Dermis blood vessel endothelial cell (primary cell): ENCODE measurements around the gene BCL2. TPM values are rescaled to one million over a fixed set of nuclear protein-coding genes. Genes with fewer than 3 reads are reported as not detected.
"Not testable (repeated sequence)": the region's sequence is repeated elsewhere in the genome, so short reads cannot be mapped to it uniquely, and the experiment has no call there.

Experiments used
- DNase-seq: peaks from one replicate; pipeline ENCODE4 v3.0.0; 2010
- total RNA-seq: library from RNA; depleted of rRNA; stranded (reverse); fragments of >200 nt; gene quantifications from 2 replicates; pipeline ENCODE4 v1.2.3, GENCODE V29; 2014

BCL2 gene
- total RNA-seq = 0.88 and 1.4 TPM in 2 replicates

DNA sequence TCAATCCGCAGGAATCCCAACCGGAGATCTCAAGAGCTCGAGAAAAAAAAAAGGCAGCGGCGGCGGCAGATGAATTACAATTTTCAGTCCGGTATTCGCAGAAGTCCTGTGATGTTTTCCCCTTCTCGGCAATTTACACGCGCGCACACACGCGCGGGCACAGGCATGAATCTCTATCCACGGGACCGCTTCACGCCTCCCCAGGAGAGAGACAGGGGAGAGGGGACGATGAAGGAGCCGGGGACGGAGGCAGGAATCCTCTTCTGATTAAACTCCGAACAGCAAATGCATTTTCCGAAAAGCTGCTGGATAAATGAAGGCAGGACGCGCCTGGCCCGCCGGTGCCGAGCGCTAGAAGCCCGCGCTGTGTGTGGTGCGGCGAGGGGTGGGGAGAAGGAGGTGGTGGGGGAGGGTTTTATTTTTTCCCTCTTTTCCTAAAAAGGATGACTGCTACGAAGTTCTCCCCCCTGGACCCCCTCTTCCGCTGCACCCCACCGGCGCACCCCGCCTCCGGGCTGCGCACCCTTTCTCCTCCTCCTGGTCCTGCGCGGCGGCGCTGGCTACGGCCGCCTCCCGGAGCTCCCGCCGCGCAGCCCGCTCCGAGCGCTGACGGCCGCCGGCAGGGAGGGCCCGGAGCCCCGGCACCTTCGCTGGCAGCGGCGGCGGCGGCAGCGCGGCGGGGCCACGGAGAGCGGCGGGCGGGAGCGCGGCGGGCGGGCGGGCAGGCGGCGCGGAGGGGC, at the start of gene BCL2:
Gene BCL2 (minus strand): TSS at position 387 of the 740 bp plus-strand sequence.
- DNase-seq = peak; percentile 45

DNA sequence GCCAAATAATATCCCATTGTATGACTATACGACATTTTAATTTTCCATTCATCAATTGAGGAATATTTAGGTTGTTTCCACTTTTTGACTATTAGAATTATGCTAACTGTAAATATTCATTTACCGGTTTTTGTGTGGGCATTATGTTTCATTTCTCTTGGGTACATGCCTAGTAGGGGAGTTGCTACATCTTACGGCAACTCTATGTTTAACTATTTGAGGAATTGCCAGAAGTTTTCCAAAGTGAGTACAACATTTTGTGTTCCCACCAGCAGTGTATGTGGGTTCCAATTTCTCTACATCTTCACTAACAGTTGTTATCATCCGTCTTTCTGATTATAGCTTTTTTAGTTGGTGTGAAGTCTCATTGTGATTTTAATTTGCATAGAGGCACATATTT, 49.0 kb upstream of the BCL2 start:
- no peak for DNase-seq

DNA sequence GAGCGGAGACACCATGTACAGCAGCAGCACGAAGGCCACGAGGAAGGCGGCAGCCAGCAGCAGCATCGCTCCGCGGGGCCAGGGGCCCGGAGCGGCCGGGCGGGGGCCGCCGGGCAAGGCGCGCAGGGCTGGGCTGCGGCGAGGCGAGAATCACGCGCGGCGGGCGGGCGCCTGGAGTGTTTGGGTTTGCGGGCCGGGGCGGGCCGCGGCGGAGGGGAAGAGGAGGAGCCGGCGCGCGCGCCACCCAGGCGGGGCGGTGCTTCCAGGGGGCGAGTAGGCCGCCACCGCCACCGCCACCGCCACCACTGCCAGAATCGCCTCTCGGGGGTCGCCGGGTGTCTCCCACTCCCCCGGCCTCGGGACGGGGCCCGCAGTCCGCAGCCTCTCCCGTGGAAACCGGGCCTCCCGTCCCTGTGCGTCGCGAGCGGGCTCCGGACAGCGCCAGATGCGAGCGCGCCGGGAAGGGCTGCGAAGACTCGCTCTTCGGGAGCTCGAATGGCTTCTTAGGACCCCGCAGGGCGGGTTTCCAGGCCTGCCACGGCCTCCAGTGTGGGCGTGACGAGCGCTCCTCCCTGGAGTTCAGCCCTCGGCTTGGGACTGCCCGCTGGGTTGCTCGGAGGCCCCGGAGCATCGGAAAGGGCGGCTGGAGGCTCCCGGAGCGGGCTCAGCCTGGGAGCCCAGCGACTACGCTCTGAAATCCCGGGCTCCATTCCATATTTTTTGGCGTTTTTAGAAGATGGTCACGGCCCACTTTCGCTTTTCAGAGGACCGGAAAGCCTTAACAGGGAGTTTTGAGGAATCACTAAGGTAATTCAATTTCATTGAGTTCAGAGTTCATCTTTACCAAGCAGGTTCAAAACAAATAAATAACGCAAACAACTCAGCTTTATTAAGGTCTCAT, 47.7 kb upstream of the BCL2 start, which contains the start of gene KDSR:
Gene KDSR (minus strand): TSS at position 154 of the 901 bp plus-strand sequence. CDS start 88 bp downstream, at position 66.
- peak; percentile 98 for DNase-seq

DNA sequence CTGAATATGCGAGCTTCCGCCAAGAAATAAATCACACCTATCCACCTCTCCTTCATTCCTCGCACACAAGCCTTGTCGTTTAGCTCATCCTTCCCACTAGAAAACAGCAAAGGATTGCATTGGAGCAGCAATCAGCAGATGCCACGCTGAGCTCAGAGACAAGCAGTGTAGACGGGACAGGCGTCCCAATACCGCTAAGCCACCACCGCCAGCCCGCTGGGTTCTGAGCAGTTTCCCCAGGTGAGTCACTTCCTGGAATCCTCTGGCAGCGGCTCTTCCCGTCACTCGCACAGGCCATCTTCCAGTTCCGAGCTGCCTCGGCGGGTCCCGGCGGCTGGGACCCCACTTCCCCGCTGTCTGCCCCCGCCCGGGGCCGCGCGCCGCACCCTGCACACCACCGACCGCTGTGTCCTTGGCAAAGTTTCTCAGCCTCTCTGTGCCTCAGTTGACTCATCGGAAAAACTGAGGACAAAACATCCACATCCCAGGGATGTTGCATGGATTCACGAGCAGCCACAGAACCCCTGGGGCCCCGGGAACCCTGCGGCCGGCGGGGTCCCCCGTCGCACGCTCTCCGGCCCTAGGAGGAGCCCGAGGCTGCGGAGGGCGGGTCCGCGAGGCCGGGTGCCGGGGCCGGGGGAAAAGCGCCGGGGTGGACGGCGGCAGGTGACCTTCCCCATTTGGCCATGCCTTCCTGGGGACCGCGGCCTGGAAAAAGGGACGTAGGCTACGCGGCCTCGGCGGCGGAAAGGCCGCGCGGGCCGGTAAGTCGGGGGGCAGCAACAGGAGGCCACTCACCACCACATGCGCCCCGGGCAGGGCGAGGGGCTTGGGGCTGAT, 46.9 kb upstream of the BCL2 start:
- DNase-seq = peak; percentile 76

DNA sequence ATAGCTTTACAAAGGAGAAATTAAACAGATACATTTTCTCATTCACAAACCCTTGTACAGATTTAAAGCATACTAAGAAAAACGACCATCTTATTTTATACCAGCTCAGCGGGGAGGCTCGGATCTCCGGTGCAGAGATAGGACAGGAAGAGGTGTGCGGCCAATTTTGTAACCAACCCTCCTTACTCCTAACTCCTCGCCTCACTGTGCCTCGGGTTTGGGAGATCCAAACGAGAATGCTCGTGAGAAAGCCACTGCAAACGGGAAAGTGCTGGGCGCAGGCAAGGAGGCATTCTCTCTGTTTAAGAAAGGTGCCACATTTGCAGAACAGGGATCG, 46.3 kb upstream of the BCL2 start:
- no peak for DNase-seq

DNA sequence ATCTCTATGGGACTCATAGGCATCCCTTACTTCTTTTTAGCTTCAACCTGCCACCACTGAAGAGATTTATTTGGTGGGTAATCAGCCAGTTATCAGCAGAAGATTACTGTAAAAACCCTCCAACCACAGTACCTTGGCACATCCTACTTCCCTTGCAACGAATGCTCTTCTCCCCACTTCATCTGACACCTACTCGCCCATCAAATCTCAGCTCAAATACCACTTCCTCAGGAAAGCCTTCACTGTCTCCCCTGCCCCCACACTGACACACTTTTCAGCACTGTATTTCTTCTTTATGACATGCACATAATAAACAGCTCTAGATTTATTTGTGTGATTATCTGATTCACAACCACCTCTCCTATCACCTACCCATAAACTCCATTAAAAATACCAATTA, 44.4 kb upstream of the BCL2 start:
- no peak for DNase-seq

DNA sequence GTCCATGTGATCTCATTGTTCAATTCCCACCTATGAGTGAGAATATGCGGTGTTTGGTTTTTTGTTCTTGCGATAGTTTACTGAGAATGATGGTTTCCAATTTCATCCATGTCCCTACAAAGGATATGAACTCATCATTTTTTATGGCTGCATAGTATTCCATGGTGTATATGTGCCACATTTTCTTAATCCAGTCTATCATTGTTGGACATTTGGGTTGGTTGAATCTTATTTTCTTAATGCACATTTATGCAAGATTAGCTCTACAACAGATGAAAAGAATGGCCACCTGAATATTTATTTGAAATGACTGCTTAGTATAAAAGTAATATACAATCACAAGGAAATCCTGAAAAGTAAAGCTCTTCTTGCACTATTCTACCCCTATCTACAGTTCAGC, 43.9 kb upstream of the BCL2 start:
- DNase-seq = not testable (repeated sequence)

DNA sequence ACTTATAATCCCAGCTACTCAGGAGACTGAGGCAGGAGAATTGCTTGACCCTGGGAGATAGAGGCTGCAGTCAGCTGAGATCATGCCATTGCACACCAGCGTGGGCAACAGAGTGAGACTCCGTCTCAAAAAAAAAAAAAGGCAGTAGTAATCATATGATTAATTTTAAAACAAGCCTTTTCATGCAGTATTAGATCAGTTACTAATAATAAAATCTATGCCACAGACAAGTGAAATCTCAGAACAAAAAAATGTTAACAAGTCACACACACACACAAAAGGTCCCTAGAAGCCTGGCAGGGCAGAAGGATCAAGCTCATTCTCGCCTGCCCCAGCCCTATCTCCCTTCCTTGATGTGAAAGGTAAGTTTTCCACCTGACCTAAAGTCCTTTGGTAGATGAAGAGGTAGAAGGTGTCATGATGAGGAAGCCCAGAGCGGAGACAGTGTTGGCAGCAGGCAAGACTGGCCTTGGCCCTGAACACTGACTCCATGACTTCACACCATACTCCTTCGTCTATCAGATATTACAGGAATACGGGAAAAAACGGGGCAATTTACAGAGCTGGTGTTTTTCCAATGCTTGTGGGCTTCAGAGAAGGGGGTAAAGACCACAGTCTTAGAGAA, 36.8 kb upstream of the BCL2 start:
- DNase-seq = no peak

DNA sequence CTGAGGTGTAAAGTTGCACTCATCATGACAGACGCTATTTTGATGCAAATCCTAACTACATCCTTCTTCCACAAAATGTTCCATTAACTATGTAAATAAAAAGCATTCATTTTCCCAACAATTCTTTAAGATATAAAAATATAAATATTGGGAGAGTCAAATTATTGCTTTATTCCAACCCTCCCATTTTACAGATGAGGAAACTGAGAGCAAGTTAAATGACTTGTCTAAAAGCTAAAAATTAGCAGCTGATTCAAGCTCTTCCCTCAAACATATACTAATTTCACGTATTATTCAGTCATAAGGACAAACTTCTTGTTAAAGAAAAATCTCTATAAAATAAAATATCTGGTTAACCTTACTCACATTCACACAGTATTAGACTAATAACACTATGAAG, 30.7 kb upstream of the BCL2 start:
- DNase-seq = no peak

DNA sequence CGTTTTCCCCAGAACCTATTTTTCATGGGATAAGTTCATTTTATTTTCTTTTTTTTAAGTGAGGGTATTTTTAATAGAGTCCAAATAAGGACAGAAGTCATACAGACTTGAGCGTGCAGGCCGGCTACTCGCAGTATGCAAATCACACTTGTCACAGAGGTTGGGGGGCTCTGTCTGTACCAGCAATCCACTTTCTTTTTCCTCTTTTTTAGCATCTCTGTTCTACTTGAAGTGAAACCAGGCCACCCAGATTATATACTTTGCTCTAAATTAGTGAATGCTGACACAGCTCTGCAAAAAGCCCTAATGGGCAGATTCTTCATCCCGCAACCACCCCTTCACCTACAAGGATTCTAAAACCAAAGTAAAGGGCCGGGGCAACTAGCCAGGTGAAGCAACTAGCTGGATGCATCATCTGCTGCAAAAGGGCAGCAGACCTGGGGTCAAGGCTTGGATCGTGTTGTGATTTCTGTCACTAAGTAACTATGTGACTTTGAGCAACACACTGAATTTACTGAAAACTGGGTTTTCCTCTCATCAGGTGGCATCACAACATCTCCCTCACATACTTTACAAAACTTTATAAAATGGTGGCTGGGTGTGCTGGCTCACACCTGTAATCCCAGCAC, 29.1 kb upstream of the BCL2 start:
- DNase-seq = no peak

DNA sequence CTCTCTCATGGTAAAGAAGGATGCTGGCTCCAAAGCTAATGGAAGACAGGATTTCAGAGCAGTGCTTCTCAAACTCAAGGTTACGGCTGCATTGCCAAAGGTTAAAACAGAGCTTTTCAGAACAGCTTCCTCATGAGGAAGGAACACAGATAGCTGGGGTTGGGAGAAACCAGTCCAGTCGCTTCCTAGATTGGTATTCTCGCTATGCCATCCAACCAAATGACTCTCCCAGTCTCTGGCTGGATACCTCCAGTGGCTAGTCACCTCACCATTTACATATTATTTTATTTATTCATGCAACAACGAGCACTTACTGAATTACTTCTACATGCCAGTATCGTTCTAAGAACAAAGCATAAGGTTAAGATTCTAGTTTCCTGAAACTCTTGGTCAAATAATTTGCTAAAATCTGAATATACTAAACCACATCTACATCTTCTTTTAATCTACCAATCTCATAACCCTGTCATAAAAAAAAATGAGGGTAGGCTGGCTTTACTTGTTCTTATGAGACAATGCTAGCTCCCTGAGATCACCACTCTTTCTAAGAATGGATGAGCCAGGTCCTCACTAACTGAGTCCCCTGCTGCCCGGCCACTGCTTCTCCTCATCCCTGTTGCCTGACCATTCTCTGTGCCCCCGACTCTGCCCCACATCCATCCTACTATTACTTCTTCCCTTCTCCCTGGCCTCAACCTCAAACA, 27.1 kb upstream of the BCL2 start:
- DNase-seq = no peak

DNA sequence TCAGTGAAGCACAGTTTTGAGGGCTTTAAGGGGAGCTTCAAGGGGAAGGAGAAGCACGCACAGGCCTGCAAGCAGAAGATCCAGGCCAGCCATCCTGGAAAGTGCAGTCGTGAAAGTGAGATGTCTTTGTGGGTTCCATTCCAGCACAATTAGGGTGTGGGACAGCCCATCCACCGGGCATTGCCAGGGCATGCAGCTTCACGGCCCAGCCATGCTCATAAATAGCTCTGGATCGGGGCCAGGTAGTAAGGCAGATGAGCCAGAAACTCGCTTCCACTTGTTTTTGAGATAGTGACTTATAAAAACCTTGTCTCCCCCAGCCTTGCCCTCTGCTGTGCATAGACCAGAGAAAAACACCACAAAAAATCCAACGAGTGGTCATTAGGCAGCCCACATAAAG, 26.5 kb upstream of the BCL2 start:
- DNase-seq = no peak

DNA sequence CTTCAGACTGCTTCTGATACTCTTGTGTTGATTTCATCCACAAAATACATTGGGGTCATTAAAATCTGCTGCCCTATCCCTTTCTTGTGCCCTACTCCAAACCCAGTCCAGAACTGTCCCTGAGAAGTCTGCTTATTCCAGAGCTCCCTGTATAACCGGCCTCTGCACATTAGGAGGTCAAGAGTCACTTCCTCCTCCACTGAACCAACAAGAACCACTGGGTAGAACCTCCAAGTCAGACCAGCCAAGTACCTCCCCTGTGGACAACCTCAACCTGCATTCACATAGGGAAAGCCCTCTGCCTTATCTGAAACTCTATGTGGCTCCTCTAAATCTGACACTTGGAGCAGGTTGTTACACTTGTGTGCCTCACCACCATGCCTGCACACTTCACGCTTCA, 25.3 kb upstream of the BCL2 start:
- peak; percentile 16 for DNase-seq

DNA sequence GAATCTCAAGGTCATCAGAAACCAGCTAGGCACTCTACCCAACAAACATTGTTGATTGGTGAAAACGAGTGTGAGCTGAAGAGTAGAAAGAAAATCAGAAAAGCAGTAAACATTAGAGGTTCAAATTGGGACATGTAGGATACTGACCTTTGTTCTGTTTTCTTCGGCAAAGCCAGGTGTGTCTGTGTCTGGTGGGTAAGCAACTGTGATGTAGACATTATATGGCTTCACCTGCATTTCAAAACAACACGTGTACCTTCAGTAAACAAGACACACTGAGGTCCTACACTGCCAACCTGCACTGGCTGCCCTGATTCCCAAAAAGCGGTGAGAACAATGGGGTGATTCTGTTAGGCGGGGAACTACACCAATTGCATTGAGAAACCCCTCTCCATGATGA, 24.7 kb upstream of the BCL2 start:
- DNase-seq = no peak

DNA sequence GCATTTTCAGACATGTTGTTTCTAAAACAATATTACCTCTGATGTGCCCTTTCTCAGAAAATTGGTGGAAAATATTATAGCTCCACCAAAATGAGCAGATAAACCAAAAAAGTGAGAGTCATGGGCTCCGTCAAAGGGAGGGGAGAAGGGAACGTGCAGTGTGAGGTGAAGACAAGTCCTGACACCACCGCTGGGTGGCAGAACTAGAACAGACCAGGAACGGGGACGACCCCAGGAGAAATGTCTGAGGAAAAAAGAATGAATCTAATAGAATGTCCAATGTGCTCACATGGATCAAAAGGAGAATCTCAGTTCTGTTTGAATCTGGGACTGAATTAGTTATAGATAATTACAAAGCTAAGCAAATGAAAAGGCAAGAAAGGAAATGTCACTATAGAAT, 22.6 kb upstream of the BCL2 start:
- peak; percentile 61 for DNase-seq

DNA sequence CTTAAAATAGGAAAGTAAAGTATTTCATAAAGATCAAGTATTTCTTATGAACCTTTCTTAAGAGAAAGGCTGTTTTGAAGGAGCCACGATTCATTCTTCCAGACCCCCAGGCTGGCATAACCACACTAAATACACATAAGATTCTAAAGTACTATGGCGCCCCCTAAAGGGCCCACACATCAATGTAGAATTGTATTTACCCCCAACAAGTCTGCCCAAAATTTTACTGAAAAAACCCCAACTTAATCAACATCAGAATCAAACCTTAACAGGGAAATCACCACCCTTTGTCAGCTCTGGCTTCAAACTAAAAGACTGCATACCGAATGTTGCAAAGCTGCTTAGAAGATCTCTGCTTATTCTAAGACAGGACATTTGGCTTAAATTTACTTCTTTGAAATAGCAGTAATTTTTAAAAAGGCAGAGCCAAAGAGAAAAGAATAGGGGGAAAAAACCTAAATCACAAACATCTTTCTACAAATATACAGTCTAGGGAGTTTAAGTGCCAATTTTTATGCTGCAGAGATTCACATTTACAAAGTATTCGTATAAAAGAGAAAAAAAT, 20.4 kb upstream of the BCL2 start:
- peak; percentile 60 for DNase-seq

DNA sequence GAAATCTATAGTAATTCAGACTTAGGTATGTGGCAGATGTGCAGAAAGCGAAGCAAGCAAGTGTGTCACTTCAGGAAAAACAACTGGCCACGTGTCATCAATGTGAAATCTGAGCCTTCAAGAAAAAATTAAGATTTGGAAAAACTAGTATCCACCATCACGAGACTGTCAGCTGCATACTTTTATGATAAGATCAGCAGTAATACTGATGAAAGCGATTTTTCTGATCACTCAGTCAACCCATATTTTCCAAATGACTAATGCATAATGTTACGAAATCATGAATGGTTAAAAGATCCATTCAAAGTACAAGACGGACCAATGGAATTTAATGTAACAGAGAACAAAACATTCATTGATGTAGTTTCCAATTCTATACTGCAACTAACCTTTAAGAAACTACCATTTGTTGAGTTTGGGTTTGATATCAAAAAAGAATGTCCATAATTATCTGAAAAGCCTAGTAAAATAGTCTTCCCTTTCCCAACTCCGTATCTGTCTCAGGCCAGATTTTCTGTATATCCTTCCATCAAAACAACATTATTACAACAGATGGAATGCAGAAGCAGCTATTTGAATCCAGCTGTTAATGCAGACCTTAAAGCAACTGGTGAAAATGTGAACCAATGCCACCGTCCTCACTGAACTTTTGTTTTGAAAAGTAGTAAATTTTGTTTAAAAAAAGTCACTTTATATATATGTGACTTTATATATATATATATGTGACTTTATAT, 17.0 kb upstream of the BCL2 start:
- DNase-seq = peak; percentile 67

DNA sequence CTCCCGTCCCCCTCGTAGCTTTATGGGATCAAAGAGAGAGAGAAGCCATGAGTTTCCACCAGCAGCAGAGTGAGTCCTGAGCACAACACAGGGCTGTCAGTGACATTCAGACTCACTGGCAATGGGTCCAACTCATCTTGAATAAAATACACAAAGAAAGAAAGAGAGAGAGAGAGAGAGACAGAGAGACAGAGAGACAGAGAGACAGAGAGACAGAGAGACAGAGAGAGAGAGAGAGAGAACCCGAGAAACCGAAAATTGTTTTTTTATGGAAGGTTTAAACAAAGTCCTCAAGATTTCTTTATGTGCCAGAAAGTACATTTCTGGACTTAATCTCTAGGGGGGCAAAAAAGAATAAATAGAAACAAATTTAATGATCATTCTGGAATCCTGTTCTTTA, 11.5 kb upstream of the BCL2 start:
- DNase-seq = no peak

DNA sequence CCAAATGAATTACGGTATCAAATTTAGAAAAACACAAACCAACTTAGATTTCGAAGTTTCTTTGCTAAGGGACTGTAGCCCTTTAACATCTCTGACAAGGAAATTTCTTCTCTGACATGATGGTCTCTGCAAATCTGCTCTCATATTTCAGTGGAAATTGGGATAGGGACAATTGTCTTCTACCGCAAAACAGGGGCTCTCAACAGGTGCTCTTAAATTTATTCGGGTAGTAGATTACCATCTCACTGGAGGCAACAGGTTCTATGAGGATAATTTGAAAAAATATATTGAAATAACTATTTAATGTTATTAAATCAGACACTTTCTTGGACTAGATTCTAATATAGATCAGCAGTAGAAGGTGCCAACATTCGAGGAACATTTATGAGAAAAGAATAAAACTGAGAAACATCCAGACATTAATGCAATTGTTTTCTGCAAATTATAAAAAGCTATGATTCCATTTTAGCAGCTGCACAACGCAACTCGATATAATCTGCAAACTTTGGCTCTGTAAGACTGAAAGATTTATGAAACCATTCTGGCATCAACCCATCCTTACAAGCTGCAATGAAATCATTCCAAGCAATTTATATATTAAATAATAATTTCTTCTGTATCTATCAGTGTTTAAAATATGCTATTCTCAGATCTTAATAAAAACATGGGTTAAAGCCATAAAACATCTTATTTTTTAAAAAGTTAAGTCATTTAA, 10.0 kb upstream of the BCL2 start:
- no peak for DNase-seq

DNA sequence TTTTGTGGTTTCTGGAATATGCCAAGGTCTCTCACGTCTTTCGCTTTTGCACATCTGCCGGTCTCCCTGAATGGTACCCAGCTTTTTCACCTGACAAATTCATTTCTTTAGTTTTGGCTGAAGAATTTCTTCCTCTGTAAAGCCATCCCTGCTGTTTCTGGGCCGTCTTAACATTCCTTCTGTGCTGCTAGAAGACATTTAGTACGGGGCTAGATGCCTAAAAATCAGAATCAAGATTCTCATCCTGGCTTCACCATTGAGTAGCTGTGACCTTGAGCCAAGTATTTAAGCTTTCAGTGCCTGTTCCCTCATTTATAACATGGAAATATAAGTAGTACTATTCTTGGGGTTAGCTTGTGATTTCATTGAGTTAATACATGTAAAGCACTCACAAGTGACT, 6.4 kb upstream of the BCL2 start:
- DNase-seq = no peak
